ENCODE data around the gene TCAP. TPM values are rescaled to one million over a fixed set of nuclear protein-coding genes. Genes with fewer than 3 reads are reported as not detected.

The TCAP gene
- total RNA-seq, 1 experiment from 2014 or later = 0.19 TPM

DNA sequence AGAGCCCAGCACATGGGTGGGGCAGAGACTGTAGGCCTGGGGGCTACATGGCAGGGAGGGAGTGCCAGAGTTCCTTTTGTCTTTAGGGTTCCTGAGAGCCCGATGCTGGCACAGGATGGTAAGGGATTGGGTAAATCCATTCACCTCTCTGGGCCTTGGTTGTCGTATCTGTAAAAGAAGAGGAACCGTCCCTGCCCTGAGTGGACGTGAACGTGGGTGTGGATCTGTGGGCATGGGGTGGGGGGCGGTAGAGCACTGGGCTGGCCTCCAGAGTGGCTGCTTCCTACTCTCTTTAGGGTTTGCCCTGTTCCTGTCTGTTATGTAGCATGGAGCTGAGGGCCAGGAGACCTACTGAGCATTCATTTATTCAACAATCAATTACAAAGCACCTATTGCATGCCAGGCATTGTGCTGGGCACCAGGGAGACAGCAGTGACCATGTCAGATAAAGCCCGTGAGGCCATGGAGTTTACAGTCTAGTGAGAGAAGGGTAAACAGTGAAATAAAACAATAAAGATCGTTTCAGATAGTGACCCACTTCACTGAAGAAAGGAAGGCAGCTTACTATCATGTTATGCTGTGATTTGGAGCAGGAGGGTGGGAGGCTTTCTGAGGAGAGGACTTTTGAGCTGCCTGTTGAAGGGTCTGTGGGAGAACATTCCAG is 13.1 kb upstream of the TCAP start:
- DNase-seq (ENCODE audit: low spot score) = no peak

GRCh38 chr17:39652587-39653315 is 12.4 kb upstream of the TCAP start:
- DNase-seq (ENCODE audit: low spot score) = no peak

GRCh38 chr17:39653316-39653661 is 11.9 kb upstream of the TCAP start:
- DNase-seq (ENCODE audit: low spot score) = no peak

GRCh38 chr17:39653662-39654331 is 11.4 kb upstream of the TCAP start:
- DNase-seq (ENCODE audit: low spot score) = peak; percentile 38

- no peak for DNase-seq (ENCODE audit: low spot score)
These were observed 10.0 kb upstream of the TCAP start for GRCh38 chr17:39655105-39655504.

- no peak for DNase-seq (ENCODE audit: low spot score)
These were observed 6.8 kb upstream of the TCAP start for GRCh38 chr17:39658346-39658745.

GRCh38 chr17:39658760-39659159 is 6.4 kb upstream of the TCAP start:
- DNase-seq (ENCODE audit: low spot score) = no peak

DNA sequence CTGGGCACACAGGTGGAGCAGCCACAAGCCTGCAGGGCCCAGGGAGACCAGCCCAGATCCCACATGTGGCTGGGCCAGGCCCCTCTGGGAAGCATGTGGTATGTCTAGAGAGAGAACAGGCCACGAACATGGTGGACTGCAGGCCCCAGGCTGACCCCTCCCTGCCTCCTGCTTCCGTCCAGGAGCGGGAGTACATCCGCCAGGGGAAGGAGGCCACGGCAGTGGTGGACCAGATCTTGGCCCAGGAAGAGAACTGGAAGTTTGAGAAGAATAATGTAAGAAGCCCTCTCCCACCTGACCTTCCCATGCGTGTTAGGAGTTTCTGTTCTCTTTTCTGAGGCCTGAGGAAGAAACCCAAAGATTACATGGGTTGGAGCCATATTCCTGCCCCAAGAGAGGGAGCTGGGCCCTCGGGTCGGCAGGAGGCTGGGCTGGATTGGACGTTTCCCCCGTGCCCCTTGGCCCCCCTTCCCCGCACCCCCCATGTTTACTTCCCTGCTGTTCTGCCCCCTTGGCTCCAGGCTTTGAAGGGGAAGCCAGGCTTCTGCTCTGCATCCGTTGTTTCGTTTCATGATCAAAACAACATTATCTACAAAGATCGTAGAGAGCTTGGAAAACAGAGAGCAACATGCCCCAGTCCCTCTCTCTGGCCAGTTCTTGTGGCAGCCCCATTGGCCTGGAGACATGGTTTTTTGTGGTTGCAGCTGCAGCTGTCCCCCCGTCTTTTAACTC is 5.7 kb upstream of the TCAP start:
- DNase-seq (ENCODE audit: low spot score) = no peak

- no peak for DNase-seq (ENCODE audit: low spot score)
These were observed 5.2 kb upstream of the TCAP start for GRCh38 chr17:39660011-39660360.

GRCh38 chr17:39660397-39661385 is 4.5 kb upstream of the TCAP start:
- DNase-seq (ENCODE audit: low spot score) = no peak

GRCh38 chr17:39661744-39662541 is 3.2 kb upstream of the TCAP start:
- DNase-seq (ENCODE audit: low spot score) = no peak

- no peak for DNase-seq (ENCODE audit: low spot score)
These were observed 2.4 kb upstream of the TCAP start for GRCh38 chr17:39662551-39663339.

DNA sequence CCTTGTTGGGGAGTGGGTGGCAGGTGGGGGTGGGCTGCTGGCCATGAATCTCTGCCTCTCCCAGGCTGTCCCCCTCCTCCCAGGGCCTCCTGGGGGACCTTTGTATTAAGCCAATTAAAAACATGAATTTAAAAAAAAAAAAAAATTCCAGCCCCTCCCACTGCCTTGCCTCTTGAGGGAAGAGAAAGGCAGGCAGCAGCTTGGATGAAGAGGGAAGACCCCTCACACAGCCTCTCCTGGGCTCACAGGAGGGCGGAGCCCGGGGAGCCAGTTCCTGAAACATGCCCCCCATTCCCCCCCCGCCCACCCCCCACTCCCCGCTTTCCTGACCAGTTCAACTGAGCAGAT is 1.8 kb upstream of the TCAP start:
- no peak for DNase-seq (ENCODE audit: low spot score)

- DNase-seq (ENCODE audit: low spot score) = peak; percentile 62
These were observed 1.2 kb upstream of the TCAP start for GRCh38 chr17:39663688-39664580.

GRCh38 chr17:39665642-39666224 is 584 bp downstream of the TCAP start:
- DNase-seq (ENCODE audit: low spot score) = no peak

DNA sequence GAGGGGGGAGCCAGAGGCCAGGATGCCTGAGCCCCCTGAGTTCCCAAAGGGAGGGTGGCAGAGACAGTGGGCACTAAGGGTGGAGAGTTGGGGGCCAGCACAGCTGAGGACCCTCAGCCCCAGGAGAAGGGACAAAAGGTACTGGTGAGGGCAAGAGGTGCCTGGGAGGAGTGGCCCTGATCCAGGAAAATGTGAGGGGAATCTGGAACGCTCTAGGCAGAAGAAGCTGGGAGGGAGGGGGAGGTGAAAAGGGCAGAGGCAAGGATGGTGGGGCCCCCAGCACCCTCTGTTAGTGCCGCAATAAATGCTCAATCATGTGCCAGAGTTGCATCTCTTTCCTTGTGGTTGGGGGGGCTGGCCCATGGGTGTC is 1.1 kb downstream of the TCAP start:
- DNase-seq (ENCODE audit: low spot score) = no peak

- DNase-seq (ENCODE audit: low spot score) = peak; percentile 49
These were observed 1.6 kb downstream of the TCAP start for GRCh38 chr17:39666601-39667261.

Data from A172 (cell line).